Measurements from ENCODE around the gene PAQR8. TPM values are rescaled to one million over a fixed set of nuclear protein-coding genes. Genes with fewer than 3 reads are reported as not detected.

Gene PAQR8
- total RNA-seq, 1 experiment from 2014 or later: 3.6 TPM

- intact Hi-C loops (cut with micrococcal nuclease; ENCODE audit: unreplicated experiment) (no loop called here), in situ Hi-C loops (cut with HindIII; ENCODE audit: low pct_unique_long_range_greater_than_20kb, low sequenced_read_pairs) (no loop called here)
- ATAC-seq (no peak), DNase-seq (ENCODE audit: low read depth, low spot score) (no peak)
- no peaks in the 10 kb centered on the region for H3K27me3 ChIP-seq (ENCODE audit: control insufficient read depth, insufficient read depth, low read length)
- no peaks in the 10 kb centered on the region for H3K36me3 ChIP-seq (ENCODE audit: control insufficient read depth, insufficient read depth, low read length)
- no peak overlapping the region for H3K4me3 ChIP-seq (ENCODE audit: low read depth in 2 of 2, low read length in 2 of 2)
- no TSS peak for BruUV-seq (replicated peaks)
- ChIA-PET CTCF (no interaction called here), POLR2A (interaction anchor here (0.6 kb wide), 1 partner anchor 105 kb away, joined by 6 read pairs; no protein-coding TSS in a partner anchor)
- H3K27ac ChIP-seq (ENCODE audit: low read length): no peak overlapping the region
- no peaks in the 10 kb centered on the region for H3K4me1 ChIP-seq (ENCODE audit: control insufficient read depth, insufficient read depth, low read length)
- H3K9me3 ChIP-seq (ENCODE audit: control insufficient read depth, insufficient read depth, low read depth, low read length): no peaks in the 10 kb centered on the region
- TF ChIP-seq POLR2AphosphoS5 (IDR thresholded peaks at IDR 0.05; ENCODE audit: low read depth, low read length) (no peak), SIN3A (IDR thresholded peaks at IDR 0.05; ENCODE audit: borderline replicate concordance, insufficient read depth, low read depth, low read length) (no peak), TCF7L2 (IDR thresholded peaks at IDR 0.05; ENCODE audit: low read depth, low read length) (no peak)
- TF ChIP-seq, protein P1, sequence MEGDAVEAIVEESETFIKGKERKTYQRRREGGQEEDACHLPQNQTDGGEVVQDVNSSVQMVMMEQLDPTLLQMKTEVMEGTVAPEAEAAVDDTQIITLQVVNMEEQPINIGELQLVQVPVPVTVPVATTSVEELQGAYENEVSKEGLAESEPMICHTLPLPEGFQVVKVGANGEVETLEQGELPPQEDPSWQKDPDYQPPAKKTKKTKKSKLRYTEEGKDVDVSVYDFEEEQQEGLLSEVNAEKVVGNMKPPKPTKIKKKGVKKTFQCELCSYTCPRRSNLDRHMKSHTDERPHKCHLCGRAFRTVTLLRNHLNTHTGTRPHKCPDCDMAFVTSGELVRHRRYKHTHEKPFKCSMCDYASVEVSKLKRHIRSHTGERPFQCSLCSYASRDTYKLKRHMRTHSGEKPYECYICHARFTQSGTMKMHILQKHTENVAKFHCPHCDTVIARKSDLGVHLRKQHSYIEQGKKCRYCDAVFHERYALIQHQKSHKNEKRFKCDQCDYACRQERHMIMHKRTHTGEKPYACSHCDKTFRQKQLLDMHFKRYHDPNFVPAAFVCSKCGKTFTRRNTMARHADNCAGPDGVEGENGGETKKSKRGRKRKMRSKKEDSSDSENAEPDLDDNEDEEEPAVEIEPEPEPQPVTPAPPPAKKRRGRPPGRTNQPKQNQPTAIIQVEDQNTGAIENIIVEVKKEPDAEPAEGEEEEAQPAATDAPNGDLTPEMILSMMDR (IDR thresholded peaks at IDR 0.05): no peak
- TF ChIP-seq, protein P2, sequence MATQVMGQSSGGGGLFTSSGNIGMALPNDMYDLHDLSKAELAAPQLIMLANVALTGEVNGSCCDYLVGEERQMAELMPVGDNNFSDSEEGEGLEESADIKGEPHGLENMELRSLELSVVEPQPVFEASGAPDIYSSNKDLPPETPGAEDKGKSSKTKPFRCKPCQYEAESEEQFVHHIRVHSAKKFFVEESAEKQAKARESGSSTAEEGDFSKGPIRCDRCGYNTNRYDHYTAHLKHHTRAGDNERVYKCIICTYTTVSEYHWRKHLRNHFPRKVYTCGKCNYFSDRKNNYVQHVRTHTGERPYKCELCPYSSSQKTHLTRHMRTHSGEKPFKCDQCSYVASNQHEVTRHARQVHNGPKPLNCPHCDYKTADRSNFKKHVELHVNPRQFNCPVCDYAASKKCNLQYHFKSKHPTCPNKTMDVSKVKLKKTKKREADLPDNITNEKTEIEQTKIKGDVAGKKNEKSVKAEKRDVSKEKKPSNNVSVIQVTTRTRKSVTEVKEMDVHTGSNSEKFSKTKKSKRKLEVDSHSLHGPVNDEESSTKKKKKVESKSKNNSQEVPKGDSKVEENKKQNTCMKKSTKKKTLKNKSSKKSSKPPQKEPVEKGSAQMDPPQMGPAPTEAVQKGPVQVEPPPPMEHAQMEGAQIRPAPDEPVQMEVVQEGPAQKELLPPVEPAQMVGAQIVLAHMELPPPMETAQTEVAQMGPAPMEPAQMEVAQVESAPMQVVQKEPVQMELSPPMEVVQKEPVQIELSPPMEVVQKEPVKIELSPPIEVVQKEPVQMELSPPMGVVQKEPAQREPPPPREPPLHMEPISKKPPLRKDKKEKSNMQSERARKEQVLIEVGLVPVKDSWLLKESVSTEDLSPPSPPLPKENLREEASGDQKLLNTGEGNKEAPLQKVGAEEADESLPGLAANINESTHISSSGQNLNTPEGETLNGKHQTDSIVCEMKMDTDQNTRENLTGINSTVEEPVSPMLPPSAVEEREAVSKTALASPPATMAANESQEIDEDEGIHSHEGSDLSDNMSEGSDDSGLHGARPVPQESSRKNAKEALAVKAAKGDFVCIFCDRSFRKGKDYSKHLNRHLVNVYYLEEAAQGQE (IDR thresholded peaks at IDR 0.05; ENCODE audit: insufficient read depth in 1 of 2, low read depth in 2 of 2, low read length in 1 of 2): no peak
Observed at GRCh38 chr6:52317841-52318581, 43.9 kb upstream of the PAQR8 start.

DNA sequence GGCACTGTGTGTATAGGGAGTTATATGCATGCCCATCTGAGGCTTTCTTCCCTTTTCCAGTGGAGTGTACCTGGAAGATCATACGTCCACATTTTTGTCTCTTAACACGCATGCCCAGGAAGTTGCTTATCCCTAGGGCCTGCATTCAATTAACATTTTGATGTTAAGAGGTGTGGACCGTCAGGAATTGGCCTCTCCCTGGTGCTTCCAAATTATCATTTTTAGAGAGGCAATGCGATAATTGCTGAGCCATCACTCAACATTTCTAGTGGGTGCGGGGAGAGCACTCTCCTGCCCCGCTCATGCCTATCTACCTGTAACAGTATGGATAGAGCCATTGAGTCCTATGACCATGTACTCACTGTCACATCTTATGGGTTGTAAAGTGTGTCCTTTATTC is 37.8 kb upstream of the PAQR8 start:
- Histone ChIP-seq H3K4me3 (ENCODE audit: low read depth in 2 of 2, low read length in 2 of 2) (no peak overlapping the region), H3K36me3 (ENCODE audit: control insufficient read depth, insufficient read depth, low read length) (no peaks in the 10 kb centered on the region), H3K27ac (ENCODE audit: low read length) (no peak overlapping the region), H3K27me3 (ENCODE audit: control insufficient read depth, insufficient read depth, low read length) (no peaks in the 10 kb centered on the region), H3K4me1 (ENCODE audit: control insufficient read depth, insufficient read depth, low read length) (no peaks in the 10 kb centered on the region), H3K9me3 (ENCODE audit: control insufficient read depth, insufficient read depth, low read depth, low read length) (no peaks in the 10 kb centered on the region)
- intact Hi-C loops (cut with micrococcal nuclease; ENCODE audit: unreplicated experiment): no loop called here
- DNase-seq (ENCODE audit: low read depth, low spot score): no peak
- ChIA-PET CTCF (no interaction called here), POLR2A (no interaction called here)
- no peak for ATAC-seq
- BruUV-seq (replicated peaks): no TSS peak
- in situ Hi-C loops (cut with HindIII; ENCODE audit: low pct_unique_long_range_greater_than_20kb, low sequenced_read_pairs): no loop called here
- TF ChIP-seq, protein P2 (IDR thresholded peaks at IDR 0.05; ENCODE audit: insufficient read depth in 1 of 2, low read depth in 2 of 2, low read length in 1 of 2): no peak
- TF ChIP-seq POLR2AphosphoS5 (IDR thresholded peaks at IDR 0.05; ENCODE audit: low read depth, low read length) (no peak), SIN3A (IDR thresholded peaks at IDR 0.05; ENCODE audit: borderline replicate concordance, insufficient read depth, low read depth, low read length) (no peak), TCF7L2 (IDR thresholded peaks at IDR 0.05; ENCODE audit: low read depth, low read length) (no peak)
- TF ChIP-seq, protein P1 (IDR thresholded peaks at IDR 0.05): no peak

Data from Panc1 (cell line).